ENCODE data around the gene FPR2.
"Not testable (repeated sequence)": the region's sequence is repeated elsewhere in the genome, so short reads cannot be mapped to it uniquely, and the experiment has no call there.

Gene FPR2

DNA sequence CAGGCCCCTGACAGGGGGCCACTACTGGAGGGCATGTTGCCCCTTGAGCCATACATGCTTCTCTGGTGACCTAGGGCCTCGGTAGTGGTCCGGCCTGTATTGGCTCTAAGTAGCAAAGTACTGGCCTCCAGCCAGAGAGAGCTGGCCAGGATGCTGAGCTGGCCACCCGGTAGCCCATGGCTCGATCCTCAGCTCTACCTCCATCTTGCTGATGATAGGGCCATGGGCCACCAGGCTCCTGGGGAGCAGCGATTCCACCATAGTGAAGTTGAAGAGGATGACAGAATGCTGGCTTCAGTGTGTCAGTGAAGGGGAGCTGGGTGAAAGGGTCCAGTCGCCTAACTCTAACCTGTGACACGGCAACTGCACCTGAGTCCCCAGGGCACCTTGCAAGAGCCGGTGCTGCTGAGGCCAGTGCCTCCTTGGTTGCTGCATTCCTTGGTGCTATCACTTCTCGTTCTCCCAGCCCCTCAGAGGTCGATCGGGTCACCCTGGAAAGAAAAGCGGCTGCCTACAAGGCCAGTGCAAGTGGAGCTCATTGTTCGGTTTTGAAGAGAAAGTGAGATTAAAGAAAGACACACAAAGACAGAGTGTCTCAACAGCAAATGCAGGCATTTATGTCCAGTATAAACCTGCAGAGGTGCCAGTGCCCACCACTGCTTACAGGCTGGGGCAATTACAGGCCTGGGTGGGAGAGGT lies 38.9 kb downstream of the FPR2 start:
- no peak overlapping the region for H3K27ac ChIP-seq
- no peak for TF ChIP-seq ZFX (IDR thresholded peaks at IDR 0.05; ENCODE audit: borderline replicate concordance)
- TF ChIP-seq, protein P1, sequence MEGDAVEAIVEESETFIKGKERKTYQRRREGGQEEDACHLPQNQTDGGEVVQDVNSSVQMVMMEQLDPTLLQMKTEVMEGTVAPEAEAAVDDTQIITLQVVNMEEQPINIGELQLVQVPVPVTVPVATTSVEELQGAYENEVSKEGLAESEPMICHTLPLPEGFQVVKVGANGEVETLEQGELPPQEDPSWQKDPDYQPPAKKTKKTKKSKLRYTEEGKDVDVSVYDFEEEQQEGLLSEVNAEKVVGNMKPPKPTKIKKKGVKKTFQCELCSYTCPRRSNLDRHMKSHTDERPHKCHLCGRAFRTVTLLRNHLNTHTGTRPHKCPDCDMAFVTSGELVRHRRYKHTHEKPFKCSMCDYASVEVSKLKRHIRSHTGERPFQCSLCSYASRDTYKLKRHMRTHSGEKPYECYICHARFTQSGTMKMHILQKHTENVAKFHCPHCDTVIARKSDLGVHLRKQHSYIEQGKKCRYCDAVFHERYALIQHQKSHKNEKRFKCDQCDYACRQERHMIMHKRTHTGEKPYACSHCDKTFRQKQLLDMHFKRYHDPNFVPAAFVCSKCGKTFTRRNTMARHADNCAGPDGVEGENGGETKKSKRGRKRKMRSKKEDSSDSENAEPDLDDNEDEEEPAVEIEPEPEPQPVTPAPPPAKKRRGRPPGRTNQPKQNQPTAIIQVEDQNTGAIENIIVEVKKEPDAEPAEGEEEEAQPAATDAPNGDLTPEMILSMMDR (IDR thresholded peaks at IDR 0.05), result no peak

DNA sequence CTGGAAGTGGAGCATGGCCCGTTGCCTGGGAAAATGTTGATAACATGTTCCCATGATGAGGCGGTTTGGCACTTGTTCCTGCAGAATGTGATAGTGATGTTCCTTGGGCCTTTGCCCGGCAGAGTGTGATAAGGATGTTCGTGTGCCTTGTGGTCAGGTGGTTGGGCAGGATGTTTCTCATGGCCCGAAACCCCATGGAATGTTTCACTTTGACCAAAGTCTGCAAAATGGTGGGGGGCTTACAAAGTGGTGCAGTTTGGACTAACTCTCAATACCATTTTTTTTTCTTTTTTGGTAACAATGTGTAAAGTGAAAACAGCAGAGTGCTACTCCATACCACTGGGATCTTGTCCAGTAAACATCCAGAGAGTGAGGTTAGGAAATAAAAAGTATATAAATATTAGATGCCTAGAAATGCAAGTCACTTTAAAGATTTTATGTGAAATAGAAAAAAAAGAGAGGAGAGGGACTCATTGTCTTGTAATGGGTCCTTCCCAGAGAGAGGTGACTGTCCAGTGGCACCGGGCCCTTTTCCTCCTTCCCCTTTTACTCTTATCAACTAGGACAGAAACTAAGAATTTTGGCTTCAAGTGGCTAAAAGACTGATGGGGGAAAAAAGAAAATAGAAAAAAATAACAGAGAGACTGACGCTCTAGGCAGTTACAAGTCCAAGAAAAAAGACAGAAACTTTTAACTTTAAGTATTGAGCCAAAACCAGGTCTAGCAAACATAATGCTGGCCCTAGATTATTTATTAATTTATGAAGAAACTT lies 39.7 kb downstream of the FPR2 start:
- TF ChIP-seq ZFX (IDR thresholded peaks at IDR 0.05; ENCODE audit: borderline replicate concordance), result no peak
- TF ChIP-seq, protein P1 (IDR thresholded peaks at IDR 0.05), result no peak
- H3K27ac ChIP-seq, result no peak overlapping the region

DNA sequence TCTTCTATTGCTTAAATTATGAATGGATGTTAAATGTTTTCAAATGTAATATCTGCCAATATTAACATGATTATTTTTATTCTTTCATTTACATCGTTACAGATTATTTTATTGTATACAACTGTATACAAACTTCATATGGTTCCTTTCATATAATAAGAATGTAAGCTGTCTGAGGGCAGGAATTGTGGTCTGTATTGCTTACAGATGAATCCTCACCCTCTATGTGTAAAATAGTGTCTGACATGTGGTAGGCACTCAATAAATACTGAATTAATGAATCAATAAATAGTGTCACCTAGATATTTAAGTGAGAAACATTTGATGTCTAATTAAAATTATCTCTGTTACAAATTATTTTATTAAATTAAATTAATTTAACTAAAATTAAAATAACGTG lies 41.8 kb downstream of the FPR2 start:
- TF ChIP-seq, protein P1 (IDR thresholded peaks at IDR 0.05), result no peak
- no peak for TF ChIP-seq ZFX (IDR thresholded peaks at IDR 0.05; ENCODE audit: borderline replicate concordance)

DNA sequence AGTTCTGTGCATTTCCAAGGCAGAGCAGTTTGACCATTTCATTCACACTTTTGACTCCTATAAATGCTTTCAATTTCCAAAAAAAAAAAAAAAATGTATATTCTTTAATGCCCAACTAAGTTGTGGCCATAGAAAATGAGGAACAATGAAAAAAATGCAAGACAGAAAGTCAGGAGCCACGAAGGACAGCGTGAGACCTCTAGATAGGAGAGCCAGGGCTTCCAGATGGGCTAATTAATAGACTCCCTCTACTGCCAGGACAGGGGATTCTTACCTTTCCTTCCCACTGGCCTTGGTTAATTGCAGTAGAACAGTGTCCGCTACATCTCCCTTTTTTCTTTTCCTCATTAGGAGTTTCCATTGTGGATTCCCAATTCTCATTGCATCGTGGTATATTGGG lies 42.5 kb downstream of the FPR2 start:
- no peak for TF ChIP-seq ZFX (IDR thresholded peaks at IDR 0.05; ENCODE audit: borderline replicate concordance)
- TF ChIP-seq, protein P1 (IDR thresholded peaks at IDR 0.05), result no peak
- H3K27ac ChIP-seq, result no peak overlapping the region

More for the DNA sequence above, 41.8 kb downstream of the FPR2 start:
- no peak overlapping the region for H3K27ac ChIP-seq

DNA sequence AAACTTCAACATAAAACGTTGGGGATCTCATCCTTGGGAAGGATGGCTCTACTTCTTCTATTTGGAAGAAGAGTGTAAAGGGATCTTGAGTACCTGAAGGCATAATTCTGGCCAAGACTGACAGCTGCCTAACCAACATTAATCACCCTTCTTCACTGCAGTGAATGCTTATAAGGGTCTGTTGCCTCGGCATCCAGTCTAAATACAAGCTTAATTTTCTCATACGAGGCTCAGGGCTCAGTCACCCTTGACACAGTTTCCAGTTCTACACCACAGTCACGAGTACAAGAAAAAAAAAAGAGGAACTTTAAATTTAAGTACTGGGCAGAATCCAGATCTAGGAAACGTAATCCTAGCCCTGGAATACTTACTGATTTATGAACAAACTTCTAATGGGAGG lies 43.0 kb downstream of the FPR2 start:
- no peak overlapping the region for H3K27ac ChIP-seq
- TF ChIP-seq, protein P1 (IDR thresholded peaks at IDR 0.05), result no peak
- no peak for TF ChIP-seq ZFX (IDR thresholded peaks at IDR 0.05; ENCODE audit: borderline replicate concordance)

DNA sequence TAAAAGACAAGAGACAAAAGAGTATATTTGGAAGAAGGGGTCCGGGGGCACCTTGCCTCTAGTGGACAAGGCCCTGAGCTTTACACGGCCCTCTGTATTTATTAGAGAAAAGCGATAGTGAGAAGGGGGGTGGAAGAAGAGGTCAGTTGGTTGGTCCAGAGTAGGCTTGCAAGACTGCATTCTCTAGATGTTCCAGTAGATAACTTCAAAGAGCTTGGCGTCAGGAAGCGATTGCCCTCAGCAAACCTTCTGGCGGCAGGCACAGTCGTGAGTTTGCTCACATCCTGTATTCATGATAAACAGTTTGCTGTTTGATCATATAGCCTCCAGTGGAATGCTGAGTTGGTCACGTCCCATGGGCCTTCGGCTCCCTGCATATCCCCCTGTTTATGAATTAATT lies 43.8 kb downstream of the FPR2 start:
- not testable (repeated sequence) for H3K27ac ChIP-seq

DNA sequence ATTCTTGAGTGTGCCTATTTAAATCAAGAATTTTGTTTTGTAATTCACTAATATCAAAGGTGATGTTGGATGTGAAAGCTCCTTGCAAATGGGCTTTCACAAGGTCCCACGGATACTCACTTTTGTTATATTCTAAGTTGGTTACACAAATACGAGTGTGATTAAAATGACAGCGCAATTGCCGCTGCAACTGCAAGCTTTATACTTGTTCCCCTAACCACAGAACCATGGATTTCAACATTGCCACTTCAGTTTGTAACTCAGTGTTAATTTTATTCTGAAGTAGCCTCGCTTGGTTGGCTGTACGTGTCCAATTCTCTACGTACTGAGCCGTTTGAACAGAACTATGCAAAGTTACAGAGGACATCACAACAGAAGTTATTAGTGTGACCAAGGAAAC lies 44.4 kb downstream of the FPR2 start:
- not testable (repeated sequence) for H3K27ac ChIP-seq

DNA sequence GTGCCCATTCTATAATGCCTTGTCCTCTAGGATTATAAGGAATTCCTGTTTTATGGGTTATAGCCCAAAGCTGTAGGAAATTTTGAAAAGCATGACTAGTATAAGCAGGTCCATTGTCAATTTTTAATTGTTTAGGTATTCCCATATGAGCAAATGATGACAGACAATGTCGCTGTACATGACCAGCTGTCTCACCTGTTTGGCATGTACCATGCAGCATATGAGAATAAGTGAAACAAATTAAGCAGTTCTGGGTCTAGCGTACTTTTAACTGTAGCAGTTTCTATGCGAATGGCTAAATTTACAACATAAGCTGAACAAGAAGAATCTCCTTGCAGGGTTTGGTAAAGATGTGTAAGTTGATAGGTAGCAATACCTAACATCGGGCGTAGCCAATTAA lies 45.6 kb downstream of the FPR2 start:
- not testable (repeated sequence) for H3K27ac ChIP-seq
